Epithelial cell of prostate (primary cell): ENCODE measurements around the gene PARVA.

Experiments used
- DNase-seq: peaks from one replicate; pipeline ENCODE4 v3.0.0-alpha.2; 2011; ENCODE audit warnings: low read depth, low spot score
- H3K27ac ChIP-seq: fragments of 450-650 bp; 2 replicates; pipeline ENCODE4 v1.5.1; 2017; ENCODE audit warnings: mild to moderate bottlenecking

PARVA gene

DNA sequence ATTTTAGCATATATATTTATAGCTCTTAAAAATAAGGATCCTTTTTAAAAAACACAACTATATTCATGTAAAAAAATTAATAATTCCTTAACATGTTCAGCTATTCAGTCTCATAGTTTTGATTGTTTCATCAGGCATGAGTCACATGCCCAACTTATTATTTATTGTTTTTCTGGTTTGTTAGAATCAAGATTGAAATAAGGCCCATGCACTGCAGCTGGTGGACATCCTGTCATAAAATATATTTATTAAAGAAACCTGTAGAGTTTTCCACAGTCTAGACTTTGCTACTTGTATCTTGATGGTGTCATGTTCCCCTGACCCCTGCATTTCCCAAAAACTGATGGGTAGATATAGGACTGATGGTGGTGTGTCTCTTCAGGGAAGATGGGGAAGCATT is 77.4 kb downstream of the PARVA start:
- H3K27ac ChIP-seq, result peak overlapping the region; percentile 38
- DNase-seq, result no peak

DNA sequence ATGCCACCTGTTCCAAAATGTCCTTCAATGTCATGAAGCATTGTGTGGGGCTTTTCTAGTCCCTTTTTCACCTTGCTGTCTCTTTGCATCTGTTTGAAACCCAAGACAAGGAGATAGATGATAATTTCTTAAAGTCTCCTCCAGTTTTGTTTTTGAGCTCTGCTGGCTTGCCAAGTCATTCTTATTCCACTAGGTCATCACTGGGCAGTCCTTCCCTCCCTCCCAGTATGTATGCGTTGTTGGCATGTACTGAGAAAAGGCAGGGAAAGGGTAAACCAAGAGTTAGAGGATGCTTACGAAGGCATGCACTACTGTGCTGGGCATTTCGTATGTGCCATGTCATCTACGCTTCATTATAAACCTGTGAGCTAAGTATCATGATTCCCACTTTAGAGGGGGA is 78.6 kb downstream of the PARVA start:
- DNase-seq, result no peak
- H3K27ac ChIP-seq, result no peak overlapping the region

DNA sequence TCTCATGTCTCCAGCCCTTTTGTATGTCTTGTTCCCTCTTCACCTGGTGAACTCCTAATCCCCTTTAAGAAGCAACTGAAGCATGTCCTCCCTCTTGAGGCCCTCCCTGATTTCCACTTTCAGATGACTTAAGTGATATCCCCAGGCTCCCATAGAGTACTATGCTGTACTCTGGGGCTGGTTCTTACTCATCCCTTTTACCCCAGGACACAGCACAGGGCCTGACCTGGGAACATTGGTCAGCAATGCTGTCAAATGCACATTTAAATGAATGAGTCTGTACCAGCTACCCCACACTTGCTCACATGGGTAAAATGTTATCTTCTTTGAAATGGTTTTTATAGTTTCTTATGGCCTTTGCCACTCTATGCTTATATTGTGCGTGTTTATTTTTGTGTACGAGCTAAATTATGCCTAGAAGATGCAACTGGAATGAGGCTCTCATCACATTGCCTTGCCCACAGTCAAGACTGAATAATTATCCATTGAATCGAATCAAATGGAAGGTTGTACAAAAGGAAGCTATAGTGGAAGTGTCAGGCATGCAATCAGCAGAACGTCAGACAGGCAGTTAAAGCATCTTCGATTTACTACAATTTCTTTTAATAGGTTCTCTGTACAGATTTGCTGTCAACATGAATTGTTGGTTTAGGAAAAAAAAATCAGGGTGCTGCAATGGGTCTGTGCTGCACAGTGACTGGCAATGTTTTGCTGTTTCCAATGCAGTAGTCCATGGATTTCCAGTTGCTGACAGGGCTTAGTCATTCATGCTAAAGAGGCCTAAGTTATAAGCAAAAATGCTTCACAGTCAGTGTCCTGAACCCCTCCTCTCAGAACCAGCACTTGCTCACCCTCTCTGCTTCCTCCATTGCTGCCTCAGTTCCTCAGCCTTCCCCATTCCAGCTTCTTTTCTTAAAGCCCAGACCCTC is 79.5 kb downstream of the PARVA start:
- H3K27ac ChIP-seq, result no peak overlapping the region
- DNase-seq, result no peak

DNA sequence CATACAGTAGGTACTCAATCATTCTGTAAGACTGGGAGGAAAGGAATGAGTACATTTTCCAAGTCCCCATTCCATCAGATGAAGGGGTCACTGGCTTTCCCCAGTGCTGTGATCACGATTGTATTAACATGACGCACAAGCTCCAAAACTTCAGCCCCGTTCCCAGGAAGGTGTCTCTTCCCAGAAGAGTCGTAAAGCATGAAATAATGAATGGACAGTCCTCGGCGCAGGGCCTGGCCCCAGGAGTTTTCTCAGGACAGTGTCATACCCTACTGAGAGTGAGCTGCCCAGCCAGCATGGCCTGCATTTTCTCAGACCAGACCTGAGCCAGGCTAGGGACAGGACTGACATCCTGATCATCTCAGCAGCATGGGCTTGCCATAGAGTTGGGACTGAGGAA is 80.7 kb downstream of the PARVA start:
- no peak for DNase-seq
- no peak overlapping the region for H3K27ac ChIP-seq

DNA sequence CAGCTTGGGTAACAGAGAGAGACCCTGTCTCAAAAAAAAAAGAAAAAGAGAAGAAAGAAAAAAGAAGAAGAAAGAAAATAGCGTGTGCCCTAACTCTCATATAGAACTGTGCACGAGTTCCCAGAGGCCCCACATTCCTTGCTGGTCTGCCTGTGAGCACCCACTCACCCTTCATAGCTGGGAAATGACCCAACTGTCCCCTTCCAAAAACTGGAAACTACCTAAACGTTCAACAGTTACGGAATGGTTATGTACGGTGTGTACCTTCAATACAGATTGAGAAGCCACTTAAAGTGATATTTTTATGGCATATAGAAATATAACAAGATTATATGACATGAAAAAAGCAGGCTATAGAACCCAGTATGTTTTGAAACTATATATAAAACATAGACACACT is 82.0 kb downstream of the PARVA start:
- no peak overlapping the region for H3K27ac ChIP-seq
- DNase-seq, result no peak

DNA sequence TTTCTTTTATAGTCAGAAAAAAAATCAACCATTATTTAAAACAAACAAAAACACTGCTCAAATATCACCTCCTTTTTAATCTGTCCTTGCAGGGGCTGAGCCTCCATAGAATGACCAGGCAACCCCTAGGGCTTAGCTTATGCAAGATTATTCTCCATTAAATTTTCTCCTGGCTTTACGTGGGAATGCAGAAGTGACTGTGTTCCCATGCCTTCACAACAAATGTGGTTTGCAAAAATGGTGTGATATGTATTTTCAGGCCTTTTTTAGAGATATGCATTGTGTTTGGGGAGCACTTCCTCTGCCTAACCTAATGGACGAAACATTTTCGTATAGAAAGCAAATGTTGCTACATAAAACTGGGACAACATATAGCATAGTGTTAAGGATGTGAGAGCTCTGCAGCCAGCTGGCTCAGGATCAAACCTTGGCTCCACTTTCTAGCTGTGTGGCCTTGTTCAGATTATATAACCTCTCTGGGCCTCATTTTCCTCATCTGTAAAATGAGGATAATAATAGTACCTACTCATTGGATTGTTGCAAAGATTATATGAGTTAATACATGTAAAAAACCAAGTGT is 82.6 kb downstream of the PARVA start:
- DNase-seq, result no peak
- H3K27ac ChIP-seq, result no peak overlapping the region

DNA sequence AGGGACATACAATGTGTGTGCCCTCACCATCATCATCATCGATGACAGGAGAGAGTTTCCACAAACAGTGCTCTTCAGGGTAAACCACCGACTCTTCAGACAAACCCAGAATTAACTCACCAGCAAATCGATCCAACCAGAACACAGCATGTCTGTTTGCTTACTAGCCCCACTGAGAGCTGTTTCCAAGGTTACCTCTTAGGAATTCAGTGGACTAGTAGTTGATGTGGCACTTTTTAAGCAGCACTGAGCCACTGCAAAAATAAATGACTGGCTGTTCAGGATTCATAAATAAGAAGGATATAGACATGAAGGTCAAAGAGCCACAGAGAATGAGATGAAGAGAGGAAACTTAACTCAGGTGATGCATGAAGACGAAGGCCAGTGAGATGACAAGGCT is 83.1 kb downstream of the PARVA start:
- no peak overlapping the region for H3K27ac ChIP-seq
- DNase-seq, result no peak

DNA sequence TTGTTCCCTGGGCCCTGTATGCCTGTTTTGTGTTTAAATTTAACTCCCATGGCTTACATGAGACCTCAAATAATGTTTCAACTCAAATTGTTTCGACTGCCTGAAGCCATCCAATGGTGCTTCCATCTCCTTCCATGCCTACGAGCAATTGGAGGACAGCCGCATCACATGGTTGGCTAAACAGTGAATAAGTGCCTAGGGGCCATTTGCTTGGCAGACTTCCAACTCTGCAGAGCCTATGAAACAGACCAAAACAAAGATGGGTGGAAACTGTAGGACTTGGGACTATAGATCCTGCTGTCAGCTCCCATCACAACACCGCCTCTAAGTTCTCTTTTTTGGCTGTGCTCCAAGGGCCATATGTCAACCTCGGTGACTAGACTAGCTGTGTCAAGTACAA is 84.1 kb downstream of the PARVA start:
- no peak overlapping the region for H3K27ac ChIP-seq
- DNase-seq, result no peak

DNA sequence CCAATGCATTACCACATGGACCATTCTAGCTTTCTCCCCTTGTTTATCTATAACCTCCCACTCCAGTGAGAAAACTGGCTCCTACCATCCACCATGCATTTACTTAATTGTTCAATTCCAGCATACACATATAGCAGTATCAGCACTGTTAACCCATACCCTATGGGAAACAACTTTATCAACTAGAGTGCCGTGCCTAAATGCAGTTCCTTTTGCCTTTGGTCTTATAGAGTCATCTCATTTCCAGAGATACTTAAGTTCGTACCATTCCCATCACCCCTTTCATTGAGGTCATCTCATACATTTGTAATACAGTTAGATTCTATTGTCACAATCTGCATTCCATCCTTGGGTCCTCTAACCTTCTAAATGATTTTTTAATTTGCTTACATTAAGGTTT is 86.9 kb downstream of the PARVA start:
- H3K27ac ChIP-seq, result no peak overlapping the region
- no peak for DNase-seq

DNA sequence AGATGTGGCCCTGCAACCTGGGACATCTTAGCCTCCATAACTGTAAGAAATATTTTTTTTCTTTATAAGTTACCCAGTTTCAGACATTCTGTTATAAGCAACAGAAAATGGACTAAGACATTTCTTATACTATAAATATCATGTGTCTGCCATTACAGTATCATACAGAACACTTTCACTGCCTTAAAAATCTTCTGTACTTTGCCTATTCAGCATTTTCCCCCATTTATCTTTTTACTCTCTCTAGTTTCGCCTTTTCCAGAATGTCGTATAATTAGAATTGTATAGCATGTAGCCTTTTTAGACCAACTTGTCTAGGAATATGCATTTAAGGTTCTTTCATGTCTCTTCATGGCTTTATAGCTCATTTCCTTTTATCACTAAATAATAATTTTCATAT is 88.0 kb downstream of the PARVA start:
- H3K27ac ChIP-seq, result no peak overlapping the region

DNA sequence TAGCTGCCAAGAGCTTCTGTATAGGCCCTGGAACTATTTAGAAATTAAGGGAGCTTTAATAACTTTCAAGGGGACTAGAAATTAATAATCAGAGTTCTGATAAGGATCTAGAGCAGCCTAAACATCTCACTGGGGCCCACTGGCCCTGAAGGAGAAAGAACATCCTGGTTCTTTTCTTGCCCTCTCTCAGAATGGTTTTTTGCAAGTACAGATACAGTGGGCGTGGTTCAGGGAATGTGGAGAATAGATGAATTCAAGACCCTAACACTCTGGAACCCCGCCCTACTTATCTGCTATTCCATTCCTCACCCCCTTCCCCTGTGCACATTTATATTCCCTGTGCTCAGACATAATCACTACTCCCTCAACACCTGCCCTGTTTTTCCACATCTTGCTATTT is 90.2 kb downstream of the PARVA start:
- H3K27ac ChIP-seq, result no peak overlapping the region
- no peak for DNase-seq

More for the DNA sequence above, 88.0 kb downstream of the PARVA start:
- DNase-seq, result no peak

DNA sequence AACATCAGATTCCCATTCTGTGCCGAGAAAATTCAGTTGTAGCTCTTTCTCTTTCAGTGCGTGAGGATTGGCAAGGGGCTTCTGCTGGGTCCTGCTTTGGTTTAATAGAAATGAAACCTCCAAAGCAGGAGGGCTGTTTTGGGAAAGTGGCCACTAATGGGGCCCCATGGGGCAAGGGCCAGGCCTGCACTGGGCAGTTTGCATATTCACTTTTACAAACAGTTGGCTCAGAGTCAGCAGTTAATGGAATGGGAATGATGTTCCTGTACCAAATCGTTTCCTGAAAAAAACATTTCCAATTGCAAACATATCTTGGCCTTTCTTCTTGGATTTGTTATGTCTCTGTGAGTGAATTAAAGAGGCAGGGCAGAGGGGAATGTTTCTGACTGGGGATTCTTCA is 92.1 kb downstream of the PARVA start:
- no peak for DNase-seq
- H3K27ac ChIP-seq, result no peak overlapping the region

DNA sequence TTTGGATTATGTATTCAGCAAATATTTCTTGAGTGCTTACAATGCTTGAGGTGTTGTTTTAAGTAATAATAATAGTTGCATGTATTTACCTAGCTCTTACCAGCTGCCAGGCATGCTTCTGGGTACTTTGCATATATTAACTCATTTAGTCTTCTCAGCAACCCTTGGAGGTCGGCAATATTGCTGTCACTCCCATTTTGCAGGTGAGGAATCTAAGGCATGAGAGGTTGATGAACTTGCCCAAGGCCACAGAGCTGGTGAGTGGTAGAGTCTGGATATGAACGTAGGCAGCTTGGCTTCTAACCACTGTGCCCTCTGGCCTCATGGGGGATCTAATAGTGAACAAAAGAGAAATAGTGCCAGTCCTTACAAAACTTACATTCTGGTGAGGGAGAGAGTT is 92.9 kb downstream of the PARVA start:
- no peak overlapping the region for H3K27ac ChIP-seq
- DNase-seq, result no peak

DNA sequence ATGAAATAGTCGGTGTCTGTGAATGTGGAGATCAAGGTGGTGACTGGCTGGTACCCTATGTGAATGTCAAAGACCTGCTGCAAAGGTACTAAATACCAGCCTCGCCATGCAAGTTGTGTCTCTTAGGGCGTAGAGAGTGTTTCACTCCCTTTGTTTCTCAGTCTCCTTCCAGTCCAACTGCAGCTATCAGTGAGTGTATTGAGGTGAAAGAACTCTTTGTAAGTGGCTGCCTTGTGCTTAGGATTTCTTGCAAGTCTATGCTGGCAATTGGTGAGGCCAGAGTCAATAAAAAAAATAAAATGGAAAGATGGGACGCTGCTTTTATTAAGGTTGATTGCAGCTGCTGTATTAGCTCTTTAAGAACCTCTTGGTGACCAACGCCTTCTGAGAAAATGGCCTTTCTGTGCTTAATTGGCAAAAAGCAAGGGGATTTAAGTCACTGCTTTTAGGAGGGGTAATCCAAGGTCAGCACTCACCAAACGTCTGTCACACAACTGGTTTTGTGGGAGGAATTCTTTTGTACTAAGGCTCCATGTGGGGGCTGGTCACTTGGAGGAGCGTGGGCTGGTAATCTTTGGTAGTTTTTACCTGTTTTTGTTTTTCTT is 95.1 kb downstream of the PARVA start:
- no peak overlapping the region for H3K27ac ChIP-seq

DNA sequence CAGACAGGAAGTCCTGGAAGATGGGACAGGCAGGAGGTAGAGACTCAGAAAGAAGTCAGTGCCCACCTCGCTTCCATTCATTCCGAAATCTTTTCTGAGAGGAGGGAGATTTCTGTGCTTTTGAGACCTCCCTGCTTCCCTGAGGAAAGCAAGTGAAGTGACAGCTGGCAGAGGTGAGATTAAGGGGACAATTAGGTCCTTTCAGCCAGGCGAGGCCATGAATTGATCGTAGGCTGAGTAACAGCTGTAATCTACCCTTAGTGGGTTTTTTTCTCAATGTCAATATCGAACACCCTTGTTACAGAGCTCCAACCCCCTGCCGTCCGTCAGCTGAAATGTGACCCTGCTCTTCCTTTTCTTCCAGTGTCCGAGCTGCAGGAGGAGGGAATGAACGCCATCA is 96.0 kb downstream of the PARVA start:
- H3K27ac ChIP-seq, result no peak overlapping the region
- DNase-seq, result no peak

More for the DNA sequence above, 95.1 kb downstream of the PARVA start:
- DNase-seq, result no peak

DNA sequence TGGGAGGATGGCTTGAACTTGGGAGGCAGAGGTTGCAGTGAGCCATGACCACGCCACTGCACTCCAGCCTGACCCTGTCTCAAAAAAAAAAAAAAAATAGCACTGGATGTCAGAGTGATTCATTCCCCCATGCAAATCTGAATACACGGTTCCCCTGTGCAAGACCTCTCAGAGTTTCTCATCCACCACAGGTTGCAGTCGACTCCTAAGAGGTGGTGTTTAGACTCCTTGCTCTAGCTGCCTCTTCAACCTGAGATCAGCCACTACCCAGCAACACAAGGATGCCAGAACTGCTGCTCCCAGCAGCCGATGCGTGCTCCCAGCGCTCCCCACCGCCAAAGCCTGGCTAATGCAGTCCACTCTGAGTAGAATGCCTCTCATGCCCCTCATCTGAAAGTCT is 97.5 kb downstream of the PARVA start:
- DNase-seq, result no peak
- H3K27ac ChIP-seq, result no peak overlapping the region

DNA sequence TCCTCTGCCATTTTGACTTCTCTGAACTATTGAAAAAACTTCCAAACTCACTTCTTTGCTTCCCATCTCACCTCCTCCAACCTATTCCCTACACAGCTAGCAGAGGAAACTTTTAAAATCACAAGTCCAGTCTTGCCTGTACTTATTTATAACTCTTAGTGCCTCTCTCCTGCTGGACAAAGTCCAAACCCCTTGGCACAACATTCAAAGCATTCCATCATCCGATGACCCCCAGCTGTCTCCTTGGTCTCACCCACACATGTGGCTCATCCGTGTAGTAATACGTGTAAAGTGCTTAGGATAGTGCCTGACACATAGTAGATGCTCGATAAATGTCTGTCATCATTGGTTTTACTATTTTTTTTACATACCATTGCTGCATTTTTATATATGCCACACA is 101.4 kb downstream of the PARVA start:
- peak overlapping the region; percentile 8 for H3K27ac ChIP-seq
- peak; percentile 78 for DNase-seq

DNA sequence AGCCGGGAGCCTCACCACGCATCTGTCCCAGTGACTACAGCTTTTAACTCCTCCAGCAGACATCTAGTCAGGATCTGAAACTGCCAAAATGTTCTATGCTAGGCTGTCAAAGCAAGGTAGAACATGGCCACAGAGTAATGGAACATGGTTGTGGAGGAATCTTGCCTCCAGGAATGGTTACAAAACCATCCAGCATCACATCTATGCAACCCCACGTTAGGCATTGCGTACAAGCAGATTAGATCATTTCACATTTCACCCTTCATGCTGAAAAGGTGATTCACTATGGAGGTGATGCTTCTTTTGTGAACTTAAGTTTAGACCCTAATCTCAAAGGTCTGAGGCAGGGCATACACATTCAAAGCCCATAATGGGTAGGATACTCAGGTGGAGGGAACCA is 103.0 kb downstream of the PARVA start:
- no peak overlapping the region for H3K27ac ChIP-seq
- no peak for DNase-seq

DNA sequence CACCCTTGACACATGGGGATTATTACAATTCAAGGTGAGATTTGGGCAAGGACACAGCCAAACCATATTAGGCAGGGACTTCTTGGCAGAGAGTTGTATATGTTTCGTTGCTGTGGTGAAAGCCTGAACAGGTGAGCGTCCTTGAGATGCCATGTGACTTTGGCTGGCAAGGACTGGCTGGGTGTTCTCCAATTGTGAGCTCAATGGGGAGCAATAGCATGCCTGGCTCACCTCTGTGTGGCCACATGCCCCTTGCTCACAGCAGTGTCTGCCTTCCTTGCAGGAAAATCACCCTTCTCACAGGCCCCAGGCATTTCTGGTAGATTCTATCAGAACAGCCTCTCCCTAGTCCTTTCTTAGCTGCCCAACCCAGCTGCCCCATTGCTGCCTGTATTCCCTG is 105.5 kb downstream of the PARVA start:
- H3K27ac ChIP-seq, result no peak overlapping the region

DNA sequence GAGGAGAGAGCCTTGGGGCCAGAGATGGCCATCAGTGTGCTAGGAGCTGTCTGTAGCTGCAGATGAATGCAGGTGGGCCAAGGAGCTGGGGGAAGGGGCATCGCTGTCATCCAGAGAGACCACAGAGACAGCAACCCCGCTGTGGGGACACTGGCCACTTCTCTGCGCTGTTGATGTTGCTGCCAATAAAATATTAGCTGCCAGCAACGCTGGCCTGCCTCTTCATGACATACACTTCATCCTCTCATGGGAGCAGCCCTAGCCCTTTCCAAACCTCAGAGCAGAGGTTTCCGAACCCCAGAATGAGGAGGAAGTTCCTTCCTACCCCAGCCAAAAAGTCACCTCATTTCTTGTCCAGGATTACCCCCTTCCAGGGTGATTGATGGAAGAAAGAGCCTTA is 106.2 kb downstream of the PARVA start:
- DNase-seq, result no peak
- H3K27ac ChIP-seq, result no peak overlapping the region

More for the DNA sequence above, 105.5 kb downstream of the PARVA start:
- DNase-seq, result no peak

DNA sequence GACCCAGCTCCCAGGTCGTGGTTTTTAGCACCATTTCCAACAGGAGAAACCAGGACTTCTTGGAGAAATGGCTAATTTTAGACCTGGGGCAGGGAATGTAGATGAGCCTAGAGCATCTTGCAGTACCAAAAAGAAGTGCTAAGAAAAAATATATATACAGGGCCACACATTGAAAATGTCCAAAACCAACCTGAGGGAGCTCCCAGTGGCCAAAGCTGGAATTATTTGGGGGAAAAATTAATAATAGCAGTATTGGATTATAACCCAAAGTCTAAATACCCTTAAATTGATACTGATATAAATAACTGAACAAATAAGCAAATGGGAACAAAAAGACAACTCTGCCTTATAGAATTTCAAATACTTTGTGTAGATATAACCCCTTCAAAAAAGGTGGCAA is 108.0 kb downstream of the PARVA start:
- no peak for DNase-seq
- H3K27ac ChIP-seq, result no peak overlapping the region
